Right lobe of liver (tissue), 4 donors: ENCODE measurements around the gene NEURL1.

Source experiments
- POLR2A ChIP-seq: fragments of 450-650 bp; IDR thresholded peaks from one replicate; pipeline ENCODE4 v1.6.1; 2017; ENCODE audit warnings: antibody characterized with exemption, mild to moderate bottlenecking
- TF ChIP-seq, protein P1 (sequence below), 4 donors: fragments of 200-600 bp in 3 of 4; fragments of 450-650 bp in 1 of 4; IDR thresholded peaks; one replicate each; pipeline versions ENCODE4 v1.5.1 to v1.8.0; 2016 to 2022; ENCODE audit warnings: antibody characterized with exemption in 4 of 4, mild to moderate bottlenecking in 2 of 4
- donor health status: DM: no; HTN: no; CAD: no.
- donor health status: DM: no; HTN: no; CAD: no.
- donor health status: DM: no; HTN: yes; CAD: no.

DNA sequence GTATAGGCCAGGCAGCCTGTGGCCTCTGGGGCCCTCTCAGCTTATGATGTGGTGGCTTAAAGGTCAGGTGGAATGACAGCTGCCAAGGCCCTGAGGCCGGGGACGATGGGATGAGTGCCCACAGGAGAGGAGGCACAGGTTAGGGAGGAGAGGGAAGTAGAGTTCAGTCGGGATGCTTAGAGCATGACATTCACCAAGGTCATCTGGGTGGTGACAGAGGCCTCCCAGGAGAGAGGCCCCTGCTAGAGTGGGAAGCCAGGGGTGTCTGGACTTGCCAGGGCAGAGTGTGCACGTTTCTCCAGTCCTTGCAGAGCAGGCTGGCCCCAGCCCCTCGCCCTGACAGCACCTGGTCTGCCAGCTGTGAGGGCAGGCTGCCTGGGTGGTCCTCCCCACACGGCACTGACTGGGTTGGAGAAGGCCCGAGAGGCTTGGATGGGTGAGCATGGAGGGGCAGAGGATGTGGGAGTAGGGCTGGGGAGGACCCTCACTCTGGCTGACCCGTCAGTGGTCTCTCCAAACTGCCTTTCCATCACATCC lies 36.3 kb upstream of the NEURL1 start:
- TF ChIP-seq, protein P1, sequence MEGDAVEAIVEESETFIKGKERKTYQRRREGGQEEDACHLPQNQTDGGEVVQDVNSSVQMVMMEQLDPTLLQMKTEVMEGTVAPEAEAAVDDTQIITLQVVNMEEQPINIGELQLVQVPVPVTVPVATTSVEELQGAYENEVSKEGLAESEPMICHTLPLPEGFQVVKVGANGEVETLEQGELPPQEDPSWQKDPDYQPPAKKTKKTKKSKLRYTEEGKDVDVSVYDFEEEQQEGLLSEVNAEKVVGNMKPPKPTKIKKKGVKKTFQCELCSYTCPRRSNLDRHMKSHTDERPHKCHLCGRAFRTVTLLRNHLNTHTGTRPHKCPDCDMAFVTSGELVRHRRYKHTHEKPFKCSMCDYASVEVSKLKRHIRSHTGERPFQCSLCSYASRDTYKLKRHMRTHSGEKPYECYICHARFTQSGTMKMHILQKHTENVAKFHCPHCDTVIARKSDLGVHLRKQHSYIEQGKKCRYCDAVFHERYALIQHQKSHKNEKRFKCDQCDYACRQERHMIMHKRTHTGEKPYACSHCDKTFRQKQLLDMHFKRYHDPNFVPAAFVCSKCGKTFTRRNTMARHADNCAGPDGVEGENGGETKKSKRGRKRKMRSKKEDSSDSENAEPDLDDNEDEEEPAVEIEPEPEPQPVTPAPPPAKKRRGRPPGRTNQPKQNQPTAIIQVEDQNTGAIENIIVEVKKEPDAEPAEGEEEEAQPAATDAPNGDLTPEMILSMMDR (IDR thresholded peaks at IDR 0.05) = no peak
- no peak for TF ChIP-seq POLR2A
